NCI-H2081 treated with DMSO at 0.1 percent for 48 hours (cell line): ENCODE data around the gene IGSF3.

Experiments
- DNase-seq: peaks from one replicate; lab custom pipeline; 2025; lab: John Stamatoyannopoulos, UW

IGSF3 gene

DNA sequence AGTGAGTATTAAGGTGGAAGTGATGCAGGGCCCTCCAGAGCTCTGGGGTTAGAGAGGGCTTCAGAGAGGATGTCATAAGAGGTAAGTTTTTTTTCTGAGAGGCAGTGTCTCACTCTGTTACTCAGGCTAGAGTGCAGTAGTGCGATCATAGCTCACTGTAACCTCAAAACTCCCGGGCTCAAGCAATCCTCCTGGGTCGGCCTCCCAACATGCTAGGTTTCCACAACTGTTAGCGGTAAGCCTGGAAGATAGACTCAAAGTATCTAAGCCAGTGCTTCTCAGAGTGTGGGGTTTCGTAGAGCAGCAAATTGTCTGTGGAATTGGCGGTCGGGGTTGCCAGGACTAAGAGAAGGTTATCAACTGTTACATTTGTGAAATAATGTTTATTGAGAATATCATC lies 18.6 kb upstream of the IGSF3 start:
- no peak for DNase-seq

DNA sequence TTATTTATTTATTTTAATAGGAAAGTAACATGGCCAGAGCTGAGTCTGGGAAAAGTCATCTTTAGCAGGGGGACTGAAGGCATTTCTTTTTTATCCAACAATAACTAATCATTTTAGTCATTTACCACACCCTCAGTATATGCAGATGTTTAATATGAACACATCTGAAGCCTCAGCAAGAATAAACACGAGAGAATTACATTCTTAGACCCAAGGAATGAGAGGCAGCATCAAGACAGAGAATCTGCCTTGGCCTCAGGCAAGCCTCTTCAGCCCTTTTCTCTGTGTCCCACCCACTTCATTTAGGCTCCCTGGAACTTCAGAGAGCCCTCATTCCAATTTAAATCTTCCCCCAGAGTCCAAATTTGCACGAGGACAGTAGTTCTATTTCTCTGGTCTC lies 17.0 kb upstream of the IGSF3 start:
- DNase-seq: no peak

DNA sequence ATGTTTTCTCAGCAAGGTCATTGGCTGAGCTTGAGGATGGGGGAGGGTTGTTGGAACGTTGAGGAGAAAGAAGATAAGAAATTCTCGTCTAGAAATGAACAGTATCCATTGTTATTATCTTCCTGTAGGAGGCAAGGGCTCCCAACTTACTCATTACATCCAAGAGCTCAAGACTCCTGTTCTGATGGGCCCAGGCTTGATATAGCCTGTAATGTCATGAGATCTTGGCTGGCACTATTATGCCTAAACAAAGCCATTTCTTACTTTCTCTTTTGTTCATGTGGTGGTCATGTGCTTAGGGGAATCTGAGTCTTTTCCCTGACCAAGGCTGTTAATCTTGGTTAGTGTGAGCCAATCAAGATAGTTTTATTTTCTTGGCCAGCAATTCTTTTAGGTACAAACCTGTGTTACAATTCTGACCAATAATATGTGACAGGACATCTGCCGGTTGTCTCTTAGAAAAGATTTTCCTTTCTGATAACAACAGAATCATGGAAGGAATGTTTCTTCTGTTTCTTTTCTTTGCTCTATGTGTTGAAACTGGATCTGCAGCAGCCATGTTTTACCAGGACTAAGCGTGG lies 15.2 kb upstream of the IGSF3 start:
- DNase-seq: no peak

DNA sequence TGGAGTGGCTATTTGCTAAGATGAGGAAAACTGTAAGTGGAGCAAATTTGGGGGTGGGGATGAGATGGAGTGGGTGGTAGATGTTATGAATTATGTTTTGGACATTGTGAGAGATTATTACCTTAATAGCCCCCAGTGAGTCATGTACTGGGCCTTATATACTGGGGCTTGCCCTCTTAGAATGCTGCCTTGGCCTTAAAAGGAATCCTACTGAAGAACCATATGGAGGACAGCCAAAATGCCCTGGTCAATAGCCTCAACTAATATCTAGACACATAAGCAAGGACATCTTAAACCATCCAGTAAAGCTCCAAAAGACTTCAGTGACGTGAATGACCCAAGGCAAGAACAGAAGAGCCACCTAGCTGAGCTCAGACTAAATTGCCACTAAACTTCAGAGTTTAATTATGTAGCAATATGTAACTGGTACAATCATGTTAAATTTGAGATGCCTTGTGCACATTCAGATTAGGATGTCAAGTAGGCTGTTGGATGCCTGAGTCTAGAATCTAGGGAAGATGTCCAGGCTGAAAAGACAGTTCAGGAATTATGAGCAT lies 13.9 kb upstream of the IGSF3 start:
- DNase-seq: no peak

DNA sequence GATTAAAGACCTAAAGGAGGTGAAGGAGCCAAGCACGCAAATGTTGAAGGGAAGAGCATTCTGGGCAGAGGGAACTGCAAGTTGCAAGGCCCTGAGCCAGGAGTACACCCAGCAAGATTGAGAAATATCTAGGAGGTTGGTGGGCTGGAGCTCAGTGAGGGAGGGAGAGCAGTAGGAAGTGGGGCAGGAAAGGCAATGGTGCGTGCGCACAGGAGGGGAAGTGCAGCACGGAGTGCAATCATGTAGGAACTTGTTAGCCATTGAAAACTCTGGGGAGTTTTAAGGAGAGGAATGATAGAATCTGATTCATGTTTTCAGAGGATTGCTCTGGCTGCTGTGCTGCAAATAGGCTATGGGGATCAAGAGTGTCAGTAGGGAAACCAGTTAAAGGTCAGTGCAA lies 13.2 kb upstream of the IGSF3 start:
- no peak for DNase-seq

DNA sequence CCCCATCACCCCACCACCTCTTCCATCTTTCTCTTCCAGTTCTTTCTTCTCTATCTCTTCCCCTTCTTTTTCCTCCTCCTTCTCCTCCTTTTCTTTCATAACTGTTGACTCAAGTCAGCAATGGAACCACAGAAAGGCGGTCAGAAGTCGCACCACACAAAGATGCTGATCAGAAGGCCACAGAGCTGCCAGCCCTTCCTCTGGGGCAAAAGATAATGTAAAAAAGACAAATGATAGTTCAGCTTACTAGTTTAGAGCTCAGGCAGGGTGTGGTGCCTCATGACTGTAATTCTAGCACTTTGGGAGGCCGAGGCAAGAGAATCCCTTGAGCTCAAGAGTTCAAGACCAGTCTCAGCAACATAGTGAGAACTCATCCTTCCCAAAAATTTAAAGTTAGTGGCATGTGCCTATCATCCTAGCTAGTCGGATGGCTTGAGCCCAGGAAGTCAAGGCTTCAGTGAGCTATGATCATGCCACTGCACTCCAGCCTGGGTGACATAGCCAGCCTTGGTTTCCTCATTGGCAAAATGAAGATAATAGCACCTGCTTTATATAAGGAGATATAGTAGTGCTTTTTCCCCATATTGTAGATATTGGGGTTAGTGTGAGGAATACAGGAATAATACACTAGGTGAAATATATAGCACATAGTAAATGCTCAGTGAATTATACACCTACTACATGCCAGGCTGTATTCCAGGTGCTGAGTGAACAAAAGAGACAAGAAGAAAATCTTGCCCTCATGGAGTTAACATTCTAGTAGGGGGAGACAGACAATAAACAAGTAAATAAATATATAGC lies 12.5 kb upstream of the IGSF3 start:
- no peak for DNase-seq

DNA sequence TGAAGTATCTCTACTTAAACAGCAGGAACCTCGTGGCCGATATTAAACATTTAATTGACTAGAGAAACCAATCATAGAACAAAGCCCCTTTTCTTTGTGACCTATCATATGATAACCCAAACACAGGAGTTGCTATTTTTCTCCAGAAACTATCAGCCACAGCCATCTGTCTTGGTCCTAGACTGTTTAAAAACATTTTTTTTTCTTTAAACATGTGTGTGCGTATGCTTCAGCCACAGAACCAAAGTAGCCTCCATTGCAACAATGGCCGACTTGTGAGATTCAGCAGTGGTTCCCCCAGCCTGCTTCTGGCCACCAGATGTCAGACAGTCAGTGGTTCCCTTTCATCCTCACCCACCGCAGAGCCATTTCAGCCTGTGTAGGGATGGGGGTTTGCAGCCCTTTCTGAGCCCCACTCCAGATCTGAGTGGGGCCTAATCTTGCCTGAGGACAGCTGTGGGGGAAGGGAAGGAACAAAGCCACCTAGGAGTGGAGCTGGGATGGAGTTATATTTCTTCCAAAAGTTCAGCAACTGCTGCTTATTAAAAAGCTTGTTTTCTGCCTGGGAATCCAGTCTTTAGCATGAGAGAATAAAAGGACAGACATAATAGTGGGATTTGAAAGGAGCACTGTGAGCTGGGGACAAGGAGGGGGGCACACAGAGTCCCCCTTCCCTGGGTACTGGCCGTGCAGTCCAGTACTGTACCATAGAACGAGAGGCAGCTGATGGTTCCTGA lies 11.7 kb upstream of the IGSF3 start:
- no peak for DNase-seq

DNA sequence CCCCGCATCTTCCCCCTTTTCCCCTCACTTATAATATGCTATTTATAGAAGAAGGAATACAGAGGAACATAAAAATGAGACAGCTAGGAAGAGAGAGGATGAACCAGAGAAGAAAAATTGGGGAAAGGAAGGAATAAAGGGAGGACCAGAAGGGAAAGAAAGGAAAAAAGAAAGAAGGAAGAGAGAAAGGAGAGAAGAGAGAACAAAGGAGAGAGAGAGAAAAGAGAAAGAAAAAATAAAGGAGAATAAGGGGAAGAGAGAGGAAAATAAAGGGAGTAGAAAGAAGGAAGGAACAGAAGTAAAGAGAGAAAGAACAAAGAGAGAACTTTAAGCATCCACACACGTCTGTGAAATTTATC lies 11.2 kb upstream of the IGSF3 start:
- DNase-seq: no peak

DNA sequence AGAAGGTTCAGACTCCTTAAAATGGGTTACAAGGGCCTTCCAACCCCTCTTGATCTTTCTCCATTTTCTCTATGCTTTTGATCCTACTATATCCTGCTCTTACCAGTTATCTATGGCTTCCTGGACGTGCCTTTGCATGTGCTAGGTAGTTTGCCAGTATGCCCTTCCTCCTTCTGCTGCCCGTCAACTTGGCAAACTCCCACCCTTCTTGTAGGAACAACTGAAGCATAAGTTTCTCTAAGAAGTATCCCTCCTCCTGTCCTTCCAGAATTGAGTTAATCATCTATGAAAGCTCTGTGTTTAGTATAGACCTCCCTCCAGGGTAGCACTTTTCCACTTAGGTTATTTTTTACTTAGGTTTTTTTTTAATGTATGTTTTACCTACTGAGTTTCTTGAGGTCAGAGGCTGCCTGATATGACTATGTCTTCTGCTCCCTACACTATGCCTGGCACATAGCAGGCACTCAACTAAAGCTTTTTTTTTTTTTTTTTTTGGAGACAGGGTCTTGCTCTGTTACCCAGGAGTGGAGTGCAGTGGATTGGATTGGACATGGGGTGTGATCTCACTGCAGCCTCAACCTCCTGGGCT lies 10.0 kb upstream of the IGSF3 start:
- DNase-seq: no peak

DNA sequence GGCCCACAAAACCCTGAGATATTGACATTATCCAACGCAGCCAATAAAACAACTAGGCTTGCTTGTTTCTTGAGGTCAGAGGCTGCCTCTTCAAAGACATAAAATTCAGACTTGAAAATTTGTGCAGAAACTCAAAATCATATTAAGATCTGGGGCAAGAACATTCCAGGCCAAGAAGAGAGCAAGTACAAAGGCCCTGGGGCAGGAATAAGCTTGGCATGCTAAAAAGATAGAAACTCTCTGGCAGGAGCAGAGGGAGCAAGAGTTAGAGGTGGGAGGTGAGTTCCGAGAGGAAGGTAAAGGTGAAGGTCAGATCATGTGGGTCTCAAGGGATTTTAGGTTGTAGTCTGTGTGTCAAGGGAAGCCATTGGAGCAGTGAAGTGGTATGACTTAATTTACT lies 8.8 kb upstream of the IGSF3 start:
- no peak for DNase-seq

DNA sequence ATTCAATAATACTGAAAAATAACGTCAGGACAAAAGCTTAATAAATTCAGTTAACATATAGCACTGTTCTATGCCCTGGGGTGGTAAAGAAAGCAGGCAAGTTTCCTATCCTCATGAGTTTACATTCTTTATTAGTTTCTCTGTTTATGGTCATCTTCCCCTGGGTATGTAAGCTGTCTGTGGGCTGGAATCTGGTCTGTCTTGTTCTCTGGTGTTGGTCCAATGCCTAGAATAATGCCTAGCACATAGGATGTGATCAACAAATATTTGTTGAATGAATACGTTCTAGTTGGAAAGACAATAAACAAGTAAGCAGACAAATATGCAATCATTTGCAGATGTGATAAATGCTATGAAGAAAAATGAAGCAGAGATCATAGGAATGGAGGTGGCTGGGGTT lies 7.2 kb upstream of the IGSF3 start:
- no peak for DNase-seq

DNA sequence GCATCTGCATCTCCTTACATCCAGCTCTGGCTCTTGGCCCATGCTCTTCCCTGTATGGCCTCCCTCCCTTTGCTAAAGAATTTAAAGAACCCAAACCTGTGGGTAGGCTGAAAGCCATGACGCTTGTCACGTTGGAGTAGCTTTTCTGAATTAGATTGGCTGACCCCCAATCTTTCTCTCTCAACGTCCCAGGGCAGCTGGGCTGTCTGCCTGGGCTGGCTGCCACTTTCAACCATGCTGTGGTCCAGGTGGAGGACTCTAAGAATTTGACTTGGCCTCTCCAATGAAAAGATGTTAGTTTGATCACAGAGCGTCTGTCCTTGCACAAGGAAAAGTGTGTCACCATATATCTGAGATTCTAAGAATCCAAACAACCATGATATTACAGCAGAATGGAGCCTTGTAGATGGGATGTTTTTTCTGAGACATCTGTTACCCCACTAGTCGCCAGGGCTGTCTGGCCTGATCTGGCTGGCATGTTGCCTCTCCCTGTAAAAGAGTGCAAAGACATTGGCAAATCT lies 6.5 kb upstream of the IGSF3 start:
- DNase-seq: no peak

DNA sequence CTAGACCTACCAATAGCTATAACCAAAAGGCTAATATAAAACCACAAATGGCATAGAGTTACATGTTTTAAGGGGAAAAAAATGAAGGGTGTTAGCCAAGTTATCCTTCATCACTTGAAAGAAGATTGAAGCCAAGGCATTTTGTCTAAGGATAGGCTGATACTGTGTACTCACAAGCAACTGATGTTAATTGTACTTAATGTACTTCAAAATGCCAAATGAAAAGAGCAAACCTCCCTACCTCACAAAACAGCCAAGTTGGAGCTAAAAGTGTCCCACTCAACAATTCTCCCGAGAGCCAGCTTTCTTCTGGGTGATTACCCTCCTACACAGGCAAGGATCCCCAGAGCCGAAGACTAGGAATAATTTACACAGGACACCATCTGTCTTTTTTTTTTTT lies 4.4 kb upstream of the IGSF3 start:
- no peak for DNase-seq

DNA sequence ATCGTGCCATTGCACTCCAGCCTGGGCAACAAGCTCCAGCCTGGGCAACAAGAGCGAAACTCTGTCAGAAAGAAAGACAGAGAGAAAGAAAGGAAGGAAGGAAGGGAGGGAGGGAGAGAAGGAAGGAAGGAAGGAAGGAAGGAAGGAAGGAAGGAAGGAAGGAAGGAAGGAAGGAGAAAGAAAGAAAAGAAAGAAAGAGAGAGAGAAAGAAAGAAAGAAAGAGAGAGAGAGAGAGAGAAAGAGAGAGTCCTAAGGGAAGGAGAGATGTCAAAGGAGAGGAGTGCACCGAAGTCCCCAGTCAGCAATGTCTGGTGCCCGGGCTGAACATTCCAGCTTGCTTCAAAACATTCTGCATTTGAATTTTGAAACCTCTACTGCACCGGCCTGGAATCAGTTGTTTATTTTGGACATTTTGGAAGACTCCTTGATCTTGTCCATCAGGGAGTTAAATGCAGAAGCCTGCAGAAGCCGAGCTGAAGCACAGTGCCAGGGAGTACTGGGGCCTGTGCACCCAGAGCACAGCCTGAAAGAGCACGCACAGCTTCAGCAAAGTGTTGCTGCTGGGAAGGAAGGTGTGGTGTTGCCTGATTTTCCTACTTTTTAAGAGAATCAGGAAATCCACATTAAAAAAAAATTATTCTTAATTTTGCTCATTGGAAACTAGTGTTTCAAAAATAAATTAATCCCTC lies 3.7 kb upstream of the IGSF3 start:
- no peak for DNase-seq

DNA sequence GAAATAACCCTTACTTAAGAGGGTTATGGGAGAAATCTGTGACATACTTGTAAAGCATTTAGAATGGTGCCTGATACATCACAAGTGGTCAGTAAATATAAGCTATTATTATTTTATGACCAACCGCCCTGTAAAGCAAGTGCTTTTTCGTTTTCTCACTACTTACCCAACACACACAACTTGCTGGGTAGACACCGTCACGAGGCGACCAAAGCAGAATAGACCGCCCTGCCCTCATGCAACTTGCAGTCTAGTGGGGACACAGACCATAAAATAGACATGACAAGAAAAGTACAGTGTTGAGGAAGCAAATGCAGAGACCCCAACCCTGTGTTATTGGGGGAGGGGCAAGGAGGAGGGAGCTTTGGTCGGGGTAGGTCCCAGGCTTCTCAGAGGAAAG lies 744 bp upstream of the IGSF3 start:
- DNase-seq: no peak

DNA sequence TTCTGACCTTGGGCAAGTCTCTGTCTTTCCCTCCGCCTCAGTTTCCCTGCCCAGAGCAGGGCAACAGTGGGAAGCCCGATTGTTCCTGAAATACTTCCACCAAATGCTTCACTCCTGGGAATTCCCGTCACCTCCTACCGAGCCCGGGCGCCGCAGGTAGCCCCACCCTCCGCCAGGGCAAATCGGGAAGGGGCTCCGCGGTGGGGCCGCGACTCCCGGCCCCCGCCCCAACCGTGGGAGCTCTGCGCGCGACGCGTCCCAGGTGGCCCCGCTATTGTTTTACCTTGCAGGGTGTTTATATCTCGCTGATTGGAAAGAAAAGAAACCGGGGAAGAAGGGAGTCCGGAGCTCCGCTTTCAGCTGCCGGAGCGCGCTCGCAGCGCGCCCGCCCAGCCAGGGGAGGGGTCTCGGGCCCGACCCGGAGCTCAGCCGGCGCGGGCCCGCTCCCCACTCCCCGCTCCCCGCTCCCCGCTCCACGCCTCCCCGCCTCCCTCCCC lies 407 bp downstream of the IGSF3 start:
- DNase-seq: no peak

DNA sequence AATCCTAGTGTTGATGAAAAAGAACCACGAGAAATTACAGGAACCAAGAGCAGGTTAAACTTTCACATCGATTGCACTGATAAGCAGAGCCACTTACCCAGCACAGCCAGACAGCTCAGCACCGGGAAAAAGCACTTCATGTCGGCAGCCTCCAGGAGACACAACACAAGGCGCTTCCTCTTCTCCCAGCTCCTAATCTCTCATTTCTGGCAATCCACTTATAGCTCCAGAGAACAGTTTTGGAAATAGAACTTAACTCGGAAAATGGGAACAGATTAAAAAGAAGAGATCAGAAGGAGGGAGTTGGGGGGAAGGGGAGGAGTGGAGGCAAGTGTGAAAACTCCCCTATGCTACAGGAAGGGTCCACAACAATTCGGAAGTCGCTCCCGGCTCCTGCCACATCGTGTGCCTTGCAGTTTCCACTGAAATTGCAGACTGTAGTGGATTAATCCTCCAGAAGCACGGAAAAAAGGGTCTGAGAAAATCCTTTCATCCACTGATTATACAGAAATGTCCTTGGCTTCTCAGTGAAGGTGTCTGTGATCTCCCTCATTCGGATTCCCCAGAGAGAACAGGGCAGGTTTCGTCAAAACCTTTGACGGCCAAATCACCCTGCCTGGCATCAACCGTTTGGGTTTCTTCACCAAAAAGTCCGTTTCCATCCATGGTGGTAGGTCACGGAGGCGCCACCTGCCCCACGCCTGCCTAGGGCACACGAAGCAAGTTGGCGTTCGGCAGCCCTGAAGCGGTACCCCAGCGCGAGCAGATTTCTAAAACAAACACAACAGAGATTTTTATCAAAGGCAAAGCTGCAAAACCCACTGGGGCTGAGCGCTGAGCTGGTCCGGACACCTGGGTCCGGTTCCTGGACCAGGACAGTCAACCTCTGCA lies 1.1 kb downstream of the IGSF3 start:
- no peak for DNase-seq

DNA sequence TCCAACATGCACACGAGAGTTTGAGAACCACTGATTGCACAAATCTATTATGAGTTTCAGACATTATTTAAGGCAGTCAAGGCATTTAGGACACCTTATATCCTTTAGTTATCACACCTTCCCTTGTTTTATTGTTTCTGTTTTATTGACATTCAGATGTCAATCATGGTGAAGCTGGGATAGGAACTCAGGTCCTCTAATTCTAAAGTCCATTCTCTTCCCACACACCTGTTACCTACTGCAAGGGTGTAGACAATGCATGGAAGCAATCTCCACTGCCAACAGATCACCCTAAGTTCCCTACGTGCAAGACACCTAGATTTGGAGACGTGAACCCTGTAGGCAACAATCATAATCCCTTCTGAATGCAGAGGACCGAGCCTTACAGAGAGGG lies 2.6 kb downstream of the IGSF3 start:
- DNase-seq: no peak

DNA sequence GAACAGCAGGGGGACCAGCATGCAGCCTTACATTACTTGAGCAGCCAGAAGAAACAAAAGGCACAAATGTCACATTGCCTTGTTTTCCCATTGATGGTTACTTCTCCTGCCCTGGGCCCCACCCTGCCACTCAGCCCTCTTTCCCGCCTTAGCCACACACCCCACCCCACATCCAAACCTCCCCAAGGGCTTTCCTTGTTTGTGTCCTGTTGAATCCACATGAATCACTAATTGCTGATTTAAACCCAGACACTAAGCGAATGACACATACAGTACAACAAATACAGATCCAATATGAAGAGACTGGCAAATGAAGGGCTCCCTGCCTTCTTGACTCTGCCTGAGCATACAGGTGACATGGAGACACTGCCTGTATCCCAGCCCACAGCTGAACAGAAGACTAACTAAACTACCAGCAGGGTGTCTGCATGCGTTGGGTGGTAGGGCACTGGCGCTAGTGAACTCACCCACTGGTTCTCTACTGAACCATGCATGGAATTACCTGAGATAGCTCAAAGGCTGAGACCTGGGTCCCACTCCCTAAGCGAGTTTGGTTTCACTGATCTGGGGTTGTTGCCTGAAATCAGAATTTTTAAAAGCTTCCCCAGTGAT lies 3.1 kb downstream of the IGSF3 start:
- no peak for DNase-seq

DNA sequence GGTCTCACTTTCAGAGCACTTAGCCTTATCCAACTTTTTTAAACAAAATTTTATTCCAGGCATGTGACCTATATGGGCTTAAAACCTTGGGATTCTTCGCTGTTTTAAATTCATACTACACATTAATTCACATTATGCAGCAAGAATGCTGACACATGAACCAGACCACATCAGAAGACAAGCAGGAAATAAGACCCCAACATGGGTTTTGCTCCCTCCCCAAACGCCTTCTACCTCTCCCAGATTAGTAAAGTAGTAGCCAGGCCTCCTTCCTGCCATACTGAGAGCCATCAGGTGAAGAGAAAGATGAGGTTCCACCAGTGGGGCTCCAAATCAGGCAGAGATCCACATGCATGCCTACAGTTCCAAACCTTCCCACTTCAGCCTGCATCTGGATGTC lies 3.7 kb downstream of the IGSF3 start:
- no peak for DNase-seq
